H9 (cell line): ENCODE measurements around the gene WIPF1. TPM values are rescaled to one million over a fixed set of nuclear protein-coding genes. Genes with fewer than 3 reads are reported as not detected.

Experiments used
- DNase-seq: peaks from one replicate; pipeline ENCODE4 v3.0.0-alpha.2; 2017
- H2AFZ ChIP-seq: one replicate; pipeline ENCODE4 v1.6.1; 2013; ENCODE audit warnings: mild to moderate bottlenecking, low read length, control low read depth, moderate library complexity
- H2AK5ac ChIP-seq: 2 replicates; pipeline ENCODE4 v1.6.1; 2013; ENCODE audit warnings: low read length, control low read depth, mixed read lengths; ENCODE audit not compliant: insufficient read length
- H2BK120ac ChIP-seq: one replicate; pipeline ENCODE4 v1.6.1; 2013; ENCODE audit warnings: low read depth, mild to moderate bottlenecking, low read length, control low read depth, inconsistent platforms; ENCODE audit not compliant: poor library complexity, severe bottlenecking
- H2BK12ac ChIP-seq: 2 replicates; pipeline ENCODE4 v1.6.1; 2013; ENCODE audit warnings: low read length, control low read depth, mixed read lengths, low read depth; ENCODE audit not compliant: insufficient read length
- H2BK15ac ChIP-seq: 2 replicates; pipeline ENCODE4 v1.6.1; 2013; ENCODE audit warnings: low read depth, low read length, control low read depth
- H2BK20ac ChIP-seq: one replicate; pipeline ENCODE4 v1.6.1; 2013; ENCODE audit warnings: low read depth, mild to moderate bottlenecking, low read length, control low read depth, inconsistent platforms; ENCODE audit not compliant: poor library complexity, severe bottlenecking
- H2BK5ac ChIP-seq: 2 replicates; pipeline ENCODE4 v1.6.1; 2013; ENCODE audit warnings: low read length, control low read depth, mixed read lengths; ENCODE audit not compliant: insufficient read length
- H3K14ac ChIP-seq: 2 replicates; pipeline ENCODE4 v1.6.1; 2013; ENCODE audit warnings: low read length, control low read depth; ENCODE audit not compliant: insufficient read depth
- H3K18ac ChIP-seq: 2 replicates; pipeline ENCODE4 v1.6.1; 2013; ENCODE audit warnings: low read depth, mild to moderate bottlenecking, mixed read lengths, low read length, control low read depth; ENCODE audit not compliant: insufficient read length
- H3K23ac ChIP-seq: 2 replicates; pipeline ENCODE4 v1.6.1; 2013; ENCODE audit warnings: low read length, control low read depth, mixed read lengths, low read depth; ENCODE audit not compliant: insufficient read length
- H3K23me2 ChIP-seq: 2 replicates; pipeline ENCODE4 v1.6.1; 2013; ENCODE audit warnings: low read depth, mild to moderate bottlenecking, mixed read lengths, low read length, control low read depth; ENCODE audit not compliant: insufficient read length, poor library complexity, severe bottlenecking
- H3K27ac ChIP-seq: 2 replicates; pipeline ENCODE4 v1.5.1; 2013; ENCODE audit warnings: low read length, control low read depth, mixed read lengths, low read depth; ENCODE audit not compliant: insufficient read length
- H3K27me3 ChIP-seq: 2 replicates; pipeline ENCODE4 v1.6.1; 2013; ENCODE audit warnings: low read length, control low read depth, inconsistent platforms; ENCODE audit not compliant: insufficient read depth
- H3K4ac ChIP-seq: 2 replicates; pipeline ENCODE4 v1.6.1; 2013; ENCODE audit warnings: low read depth, mild to moderate bottlenecking, control low read depth, inconsistent platforms, low read length, moderate library complexity
- H3K4me1 ChIP-seq: 2 replicates; pipeline ENCODE4 v1.6.1; 2013; ENCODE audit warnings: low read length, control low read depth, inconsistent platforms; ENCODE audit not compliant: insufficient read depth
- H3K4me2 ChIP-seq: 2 replicates; pipeline ENCODE4 v1.6.1; 2013; ENCODE audit warnings: low read length, control low read depth, mixed read lengths; ENCODE audit not compliant: insufficient read length, insufficient read depth
- H3K56ac ChIP-seq: 2 replicates; pipeline ENCODE4 v1.6.1; 2013; ENCODE audit warnings: low read depth, mild to moderate bottlenecking, mixed read lengths, low read length, control low read depth; ENCODE audit not compliant: insufficient read length
- H3K79me1 ChIP-seq: 2 replicates; pipeline ENCODE4 v1.6.1; 2013; ENCODE audit warnings: low read depth, mild to moderate bottlenecking, moderate library complexity, low read length, control low read depth, inconsistent platforms; ENCODE audit not compliant: insufficient read depth, poor library complexity, severe bottlenecking
- H3K79me2 ChIP-seq: 2 replicates; pipeline ENCODE4 v1.6.1; 2013; ENCODE audit warnings: low read length, control low read depth, inconsistent platforms; ENCODE audit not compliant: insufficient read depth
- H3K9ac ChIP-seq: 2 replicates; pipeline ENCODE4 v1.6.1; 2013; ENCODE audit warnings: low read length, control low read depth, mixed read lengths; ENCODE audit not compliant: insufficient read length; ENCODE audit errors: extremely low read depth
- H3K9me3 ChIP-seq: one replicate; pipeline ENCODE4 v1.6.1; 2013; ENCODE audit warnings: low read depth, low read length, inconsistent platforms; ENCODE audit not compliant: control insufficient read depth
- H3T11ph ChIP-seq: one replicate; pipeline ENCODE4 v1.6.1; 2013; ENCODE audit warnings: mild to moderate bottlenecking, low read length, control low read depth, inconsistent platforms
- H4K20me1 ChIP-seq: one replicate; pipeline ENCODE4 v1.6.1; 2013; ENCODE audit not compliant: control insufficient read depth, insufficient read length, insufficient read depth
- H4K5ac ChIP-seq: 2 replicates; pipeline ENCODE4 v1.6.1; 2013; ENCODE audit warnings: low read depth, mild to moderate bottlenecking, mixed read lengths, low read length, control low read depth; ENCODE audit not compliant: insufficient read length
- H4K8ac ChIP-seq: replicated peaks from 2 replicates; pipeline ENCODE4 v1.6.1; 2013; ENCODE audit warnings: low read length, control low read depth, mixed read lengths, low read depth; ENCODE audit not compliant: insufficient read length
- H4K91ac ChIP-seq: 2 replicates; pipeline ENCODE4 v1.6.1; 2013; ENCODE audit warnings: low read depth, mild to moderate bottlenecking, moderate library complexity, mixed read lengths, low read length, control low read depth; ENCODE audit not compliant: insufficient read length
- H3K27ac Mint-ChIP-seq, 3 experiments: 2 replicates in 2 of 3; 3 replicates in 1 of 3; pipeline ENCODE4 v1.8.0; 2020 to 2021; ENCODE audit warnings: mixed read lengths in 3 of 3, mild to moderate bottlenecking in 1 of 3, moderate library complexity in 1 of 3
- H3K27me3 Mint-ChIP-seq: 2 replicates; pipeline ENCODE4 v1.8.0; 2021; ENCODE audit warnings: low read depth, mild to moderate bottlenecking, moderate library complexity, mixed read lengths
- H3K36me3 Mint-ChIP-seq, 3 experiments: 2 replicates in 2 of 3; 3 replicates in 1 of 3; pipeline ENCODE4 v1.8.0; 2020 to 2021; ENCODE audit warnings: low read depth in 3 of 3, mixed read lengths in 3 of 3; ENCODE audit not compliant: insufficient read depth in 1 of 3
- H3K4me1 Mint-ChIP-seq, 2 experiments: 2 replicates each; pipeline ENCODE4 v1.8.0; 2020; ENCODE audit warnings: mixed read lengths in 2 of 2
- H3K4me3 Mint-ChIP-seq, 2 experiments: 2 replicates in 1 of 2; 3 replicates in 1 of 2; pipeline ENCODE4 v1.8.0; 2020 to 2021; ENCODE audit warnings: mild to moderate bottlenecking in 2 of 2, mixed read lengths in 2 of 2, moderate library complexity in 1 of 2
- H3K9me3 Mint-ChIP-seq, 2 experiments: 2 replicates in 1 of 2; 3 replicates in 1 of 2; pipeline ENCODE4 v1.8.0; 2020; ENCODE audit warnings: mild to moderate bottlenecking in 2 of 2, mixed read lengths in 2 of 2, moderate library complexity in 1 of 2
- WGBS: extraction: QIAGEN DNeasy Blood & Tissue Kit; methylation state at CpG from one replicate; pipeline ENCODE4 v1.1.7; 2013; ENCODE audit warnings: missing lambda C conversion rate, low lambda C conversion rate, mixed read lengths; ENCODE audit not compliant: insufficient read length; ENCODE audit errors: extremely low coverage; 5-methylcytosine and 5-hydroxymethylcytosine counted together
- total RNA-seq: library from RNA; stranded (reverse); gene quantifications from 2 replicates; pipeline ENCODE4 v1.2.1, GENCODE V29; 2021
- TF ChIP-seq, protein P1 (sequence below): fragments of 200-600 bp; sonication (generic); conservative IDR thresholded peaks from 3 replicates; pipeline ENCODE4 v1.8.0; 2021; ENCODE audit warnings: antibody characterized with exemption, mild to moderate bottlenecking

Gene WIPF1
- total RNA-seq, 1 experiment from 2014 or later = 5.1 TPM

DNA sequence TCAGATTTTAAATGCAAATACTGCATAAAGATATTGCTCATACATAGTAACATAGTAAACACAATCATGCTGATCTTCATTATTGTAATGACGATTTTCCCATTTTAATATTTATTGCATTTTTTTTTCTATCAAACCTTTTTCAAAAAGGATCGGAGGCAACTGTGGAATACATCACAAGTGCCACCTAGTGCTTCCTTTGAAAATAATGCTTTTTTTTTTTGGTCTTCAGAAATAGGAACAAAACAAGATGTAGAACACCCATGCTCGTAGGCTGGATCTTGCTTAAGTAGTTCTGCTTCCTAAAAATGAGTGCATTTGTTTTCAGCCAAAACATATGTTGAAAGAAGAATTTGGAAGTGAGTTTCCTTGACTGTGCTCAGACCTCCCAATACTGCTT, 75.1 kb downstream of the WIPF1 start:
- H3K4ac ChIP-seq = no peak overlapping the region
- H3K27ac ChIP-seq = no peak overlapping the region
- H2BK120ac ChIP-seq = no peak overlapping the region
- no peak overlapping the region for H3K14ac ChIP-seq
- H2BK12ac ChIP-seq = no peak overlapping the region
- no peaks in the 10 kb centered on the region for H3K4me1 ChIP-seq
- no peak overlapping the region for H3K23ac ChIP-seq
- no peaks in the 10 kb centered on the region for H3K9me3 ChIP-seq
- H3K9me3 Mint-ChIP-seq = peaks cover 5 to 8% of the 10 kb centered on the region in 2 experiments
- no peaks in the 10 kb centered on the region for H3K79me1 ChIP-seq
- H2BK20ac ChIP-seq = no peak overlapping the region
- no peaks in the 10 kb centered on the region for H3K79me2 ChIP-seq
- no peaks in the 10 kb centered on the region for H4K20me1 ChIP-seq
- H3K27me3 Mint-ChIP-seq = peaks cover 12% of the 10 kb centered on the region
- H3K9ac ChIP-seq = no peak overlapping the region
- no peak for DNase-seq
- no peak overlapping the region for H4K5ac ChIP-seq
- no peak overlapping the region for H3K4me3 Mint-ChIP-seq
- TF ChIP-seq, protein P1, sequence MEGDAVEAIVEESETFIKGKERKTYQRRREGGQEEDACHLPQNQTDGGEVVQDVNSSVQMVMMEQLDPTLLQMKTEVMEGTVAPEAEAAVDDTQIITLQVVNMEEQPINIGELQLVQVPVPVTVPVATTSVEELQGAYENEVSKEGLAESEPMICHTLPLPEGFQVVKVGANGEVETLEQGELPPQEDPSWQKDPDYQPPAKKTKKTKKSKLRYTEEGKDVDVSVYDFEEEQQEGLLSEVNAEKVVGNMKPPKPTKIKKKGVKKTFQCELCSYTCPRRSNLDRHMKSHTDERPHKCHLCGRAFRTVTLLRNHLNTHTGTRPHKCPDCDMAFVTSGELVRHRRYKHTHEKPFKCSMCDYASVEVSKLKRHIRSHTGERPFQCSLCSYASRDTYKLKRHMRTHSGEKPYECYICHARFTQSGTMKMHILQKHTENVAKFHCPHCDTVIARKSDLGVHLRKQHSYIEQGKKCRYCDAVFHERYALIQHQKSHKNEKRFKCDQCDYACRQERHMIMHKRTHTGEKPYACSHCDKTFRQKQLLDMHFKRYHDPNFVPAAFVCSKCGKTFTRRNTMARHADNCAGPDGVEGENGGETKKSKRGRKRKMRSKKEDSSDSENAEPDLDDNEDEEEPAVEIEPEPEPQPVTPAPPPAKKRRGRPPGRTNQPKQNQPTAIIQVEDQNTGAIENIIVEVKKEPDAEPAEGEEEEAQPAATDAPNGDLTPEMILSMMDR = peak; percentile 35; the same call in 1 of the 3 replicates
- H3T11ph ChIP-seq = no peak overlapping the region
- no peak overlapping the region for H3K27ac Mint-ChIP-seq
- H3K36me3 Mint-ChIP-seq = peaks cover 1 to 5% (median 3%) of the 10 kb centered on the region in 3 experiments; a peak in 4 of 7 replicates
- H3K27me3 ChIP-seq = no peaks in the 10 kb centered on the region
- no peak overlapping the region for H2BK15ac ChIP-seq
- H3K4me1 Mint-ChIP-seq = no peaks in the 10 kb centered on the region
- no peak overlapping the region for H4K8ac ChIP-seq
- no peak overlapping the region for H3K56ac ChIP-seq
- H2BK5ac ChIP-seq = no peak overlapping the region
- H3K23me2 ChIP-seq = no peaks in the 10 kb centered on the region
- no peak overlapping the region for H3K4me2 ChIP-seq
- WGBS = no CpG with 5 or more reads among the region's 3 CpGs
- H4K91ac ChIP-seq = no peak overlapping the region
- H3K18ac ChIP-seq = no peak overlapping the region
- no peak overlapping the region for H2AK5ac ChIP-seq
- no peak overlapping the region for H2AFZ ChIP-seq
